Activated CD4-positive, alpha-beta T cell treated with anti-CD3 and anti-CD28 coated beads for 36 hours (primary cell): Measurements from ENCODE around the gene CAMKK2. TPM values are rescaled to one million over a fixed set of nuclear protein-coding genes. Genes with fewer than 3 reads are reported as not detected.

ENCODE experiments used
- ATAC-seq: fragments of 200-7000 bp; cut with Tn5 transposase; one replicate; pipeline ENCODE4 v1.10.0; 2021; ENCODE audit warnings: mild to moderate bottlenecking, moderate library complexity
- CTCF ChIA-PET: fragments of 350-600 bp; sonication (Branson Sonifier 250); formaldehyde crosslinking; loops from one replicate; lab custom pipeline; 2021; ENCODE audit warnings: antibody characterized with exemption; lab: Charles Lee
- POLR2A ChIA-PET: fragments of 350-600 bp; sonication (Branson Sonifier 250); formaldehyde crosslinking; loops from one replicate; lab custom pipeline; 2021; ENCODE audit warnings: antibody characterized with exemption, inconsistent platforms; lab: Charles Lee
- DNase-seq: peaks from one replicate; pipeline ENCODE4 v3.0.0-alpha.2; 2020
- H3K27ac Mint-ChIP-seq: one replicate; pipeline ENCODE4 v1.8.0; 2021; ENCODE audit warnings: mixed read lengths
- H3K27me3 Mint-ChIP-seq: one replicate; pipeline ENCODE4 v1.8.0; 2021; ENCODE audit warnings: mixed read lengths
- H3K36me3 Mint-ChIP-seq: one replicate; pipeline ENCODE4 v1.8.0; 2021; ENCODE audit warnings: low read depth, mixed read lengths
- H3K4me1 Mint-ChIP-seq: one replicate; pipeline ENCODE4 v1.8.0; 2021; ENCODE audit warnings: mixed read lengths
- H3K4me3 Mint-ChIP-seq: one replicate; pipeline ENCODE4 v1.8.0; 2021; ENCODE audit warnings: mild to moderate bottlenecking, moderate library complexity, mixed read lengths
- H3K9me3 Mint-ChIP-seq: one replicate; pipeline ENCODE4 v1.8.0; 2021; ENCODE audit warnings: low read depth, mixed read lengths
- intact Hi-C, 2 experiments: fragments of 100-400 bp; cut with DNase I in 1 of 2; cut with micrococcal nuclease in 1 of 2; formaldehyde crosslinking; loops; one replicate each; pipeline versions ENCODE4 v1.14.2 to v1.15.1; 2022 to 2024; cut with DNase I, micrococcal nuclease
- total RNA-seq, 2 experiments: library from RNA; stranded (reverse); gene quantifications; one replicate each; pipeline ENCODE4 v1.2.3, GENCODE V29; 2021

Gene CAMKK2
- total RNA-seq, 2 experiments from 2014 or later: 24.2 to 30.3 TPM

- no peak overlapping the region for H3K4me3 Mint-ChIP-seq
- no peaks in the 10 kb centered on the region for H3K27me3 Mint-ChIP-seq
- H3K27ac Mint-ChIP-seq: peak overlapping the region; percentile 75
- H3K36me3 Mint-ChIP-seq: peaks cover 37% of the 10 kb centered on the region
- ChIA-PET CTCF (interaction anchor here (0.7 to 2.3 kb wide), 8 partner anchors 8 to 230 kb away, joined by 3 to 14 read pairs (median 4); no protein-coding TSS in a partner anchor), POLR2A (no interaction called here)
- H3K9me3 Mint-ChIP-seq: no peaks in the 10 kb centered on the region
- DNase-seq: peak; percentile 65
- intact Hi-C loops: loop anchor here in 1 of 2 experiments (2.0 kb wide), 2 partner anchors 113 to 163 kb away; no protein-coding TSS in a partner anchor
- peaks cover 43% of the 10 kb centered on the region for H3K4me1 Mint-ChIP-seq
- peak; percentile 72 for ATAC-seq
Measured at GRCh38 chr12:121223292-121224285, 72.9 kb downstream of the CAMKK2 start.

DNA sequence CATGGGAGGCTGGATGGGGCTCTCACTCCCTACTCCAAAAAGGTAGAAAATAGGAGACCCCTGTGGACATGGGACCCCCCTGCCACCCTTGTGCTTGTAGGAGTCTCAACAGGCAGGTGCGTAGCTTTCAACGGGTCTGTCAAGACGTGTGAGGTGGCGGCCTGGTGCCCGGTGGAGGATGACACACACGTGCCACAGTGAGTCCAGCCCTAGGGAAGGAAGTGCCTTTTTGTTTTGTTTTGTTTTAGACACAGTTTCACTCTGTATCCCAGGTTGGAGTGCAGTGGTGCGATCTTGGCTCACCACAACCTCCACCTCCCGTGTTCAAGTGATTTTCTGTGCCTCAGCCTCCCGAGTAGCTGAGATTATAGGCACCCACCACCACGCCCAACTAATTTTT, 73.7 kb downstream of the CAMKK2 start:
- ChIA-PET CTCF (interaction anchor here (0.6 to 1.0 kb wide), 4 partner anchors 127 to 634 kb away, joined by 3 to 5 read pairs (median 4); no protein-coding TSS in a partner anchor), POLR2A (interaction anchor here (0.6 kb wide), 1 partner anchor 106 kb away, joined by 3 read pairs; no protein-coding TSS in a partner anchor)
- ATAC-seq: no peak
- Mint-ChIP-seq H3K27me3 (no peaks in the 10 kb centered on the region), H3K4me1 (peaks cover 43% of the 10 kb centered on the region), H3K36me3 (peaks cover 40% of the 10 kb centered on the region), H3K4me3 (no peak overlapping the region), H3K9me3 (no peaks in the 10 kb centered on the region), H3K27ac (peak overlapping the region; percentile 75)
- intact Hi-C loops: loop anchor here in 1 of 2 experiments (2.0 kb wide), 2 partner anchors 112 to 162 kb away; no protein-coding TSS in a partner anchor
- no peak for DNase-seq

- H3K27me3 Mint-ChIP-seq: no peaks in the 10 kb centered on the region
- ATAC-seq: no peak
- POLR2A ChIA-PET: interaction anchor here (0.7 kb wide), 1 partner anchor 268 kb away, joined by 4 read pairs; no protein-coding TSS in a partner anchor
- H3K36me3 Mint-ChIP-seq: peaks cover 32% of the 10 kb centered on the region
- DNase-seq: no peak
- no peak overlapping the region for H3K4me3 Mint-ChIP-seq
- no peaks in the 10 kb centered on the region for H3K9me3 Mint-ChIP-seq
- CTCF ChIA-PET: interaction anchor here (0.6 to 1.0 kb wide), 2 partner anchors 10 to 50 kb away, joined by 3 to 4 read pairs; no protein-coding TSS in a partner anchor
- intact Hi-C loops: no loop called here
- no peak overlapping the region for H3K27ac Mint-ChIP-seq
- H3K4me1 Mint-ChIP-seq: peaks cover 36% of the 10 kb centered on the region
Measured at GRCh38 chr12:121219353-121219986, 77.0 kb downstream of the CAMKK2 start.

DNA sequence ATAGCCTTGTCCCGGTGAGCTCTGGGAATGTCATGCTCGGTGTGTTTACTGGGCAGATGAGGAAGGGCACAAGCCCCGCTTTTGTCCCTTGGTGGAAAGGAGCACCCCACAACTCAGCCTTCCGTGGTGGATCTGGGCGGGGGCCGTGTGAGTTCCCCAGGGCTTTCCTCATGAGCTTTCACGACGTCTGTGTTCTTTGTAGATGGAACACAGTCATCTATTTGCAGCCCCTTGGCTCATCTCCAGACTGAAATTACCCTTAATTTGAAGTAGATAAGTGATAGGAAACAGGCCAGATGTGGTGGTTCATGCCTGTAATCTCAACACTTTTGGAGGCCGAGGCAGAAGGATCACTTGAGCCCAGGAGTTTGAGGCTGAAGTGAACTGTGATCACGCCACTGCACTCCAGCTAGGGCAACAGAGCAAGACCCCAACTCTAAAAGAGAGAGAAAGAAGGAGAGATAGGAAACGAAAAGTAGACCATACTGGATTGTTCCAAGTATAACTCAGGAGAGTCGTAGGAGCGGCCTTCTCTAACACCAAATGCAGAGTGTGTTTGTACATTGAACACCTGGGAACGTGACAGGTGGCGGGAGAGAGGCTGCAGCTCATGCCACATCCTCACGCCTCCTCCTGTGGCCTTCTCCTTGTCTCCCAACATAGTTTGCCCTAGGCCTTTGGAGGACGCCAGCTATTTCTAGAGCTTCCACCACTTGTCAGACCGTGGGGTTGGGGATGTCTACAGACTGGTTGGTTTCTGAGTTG, 77.7 kb downstream of the CAMKK2 start:
- Mint-ChIP-seq H3K27ac (no peak overlapping the region), H3K4me3 (no peak overlapping the region), H3K9me3 (no peaks in the 10 kb centered on the region), H3K27me3 (no peaks in the 10 kb centered on the region), H3K36me3 (peaks cover 35% of the 10 kb centered on the region), H3K4me1 (peaks cover 34% of the 10 kb centered on the region)
- DNase-seq (no peak), ATAC-seq (no peak)
- intact Hi-C loops: no loop called here
- CTCF ChIA-PET: interaction anchor here (0.6 to 2.8 kb wide), 3 partner anchors 11 to 50 kb away, joined by 3 to 9 read pairs (median 4); no protein-coding TSS in a partner anchor
- POLR2A ChIA-PET: interaction anchor here (0.7 kb wide), 1 partner anchor 268 kb away, joined by 4 read pairs; no protein-coding TSS in a partner anchor

DNA sequence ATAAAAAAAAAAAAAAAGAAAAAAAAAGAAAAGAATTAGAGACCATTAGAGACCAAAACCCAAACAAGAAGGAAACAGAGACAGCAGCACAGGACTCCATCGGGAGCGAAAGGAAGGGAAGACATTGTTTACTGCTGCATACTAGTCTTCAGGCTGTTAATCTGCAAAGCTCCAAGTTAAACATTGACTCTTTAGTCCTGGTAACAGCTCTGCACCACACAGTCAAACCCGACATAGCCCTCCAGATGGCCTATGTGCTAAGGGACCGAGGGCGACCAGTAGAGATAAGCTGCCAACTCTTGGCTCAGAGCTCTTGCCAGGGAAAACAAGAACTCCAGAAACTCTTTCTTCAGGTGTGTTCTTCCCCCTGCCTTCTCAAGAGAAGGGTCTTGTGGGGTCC, 78.7 kb downstream of the CAMKK2 start:
- intact Hi-C loops: no loop called here
- ATAC-seq (no peak), DNase-seq (no peak)
- H3K4me3 Mint-ChIP-seq: no peak overlapping the region
- H3K9me3 Mint-ChIP-seq: no peaks in the 10 kb centered on the region
- H3K27ac Mint-ChIP-seq: no peak overlapping the region
- ChIA-PET POLR2A (no interaction called here), CTCF (interaction anchor here (2.8 kb wide), 1 partner anchor 13 kb away, joined by 9 read pairs; no protein-coding TSS in a partner anchor)
- H3K27me3 Mint-ChIP-seq: no peaks in the 10 kb centered on the region
- peaks cover 29% of the 10 kb centered on the region for H3K4me1 Mint-ChIP-seq
- H3K36me3 Mint-ChIP-seq: peaks cover 30% of the 10 kb centered on the region

DNA sequence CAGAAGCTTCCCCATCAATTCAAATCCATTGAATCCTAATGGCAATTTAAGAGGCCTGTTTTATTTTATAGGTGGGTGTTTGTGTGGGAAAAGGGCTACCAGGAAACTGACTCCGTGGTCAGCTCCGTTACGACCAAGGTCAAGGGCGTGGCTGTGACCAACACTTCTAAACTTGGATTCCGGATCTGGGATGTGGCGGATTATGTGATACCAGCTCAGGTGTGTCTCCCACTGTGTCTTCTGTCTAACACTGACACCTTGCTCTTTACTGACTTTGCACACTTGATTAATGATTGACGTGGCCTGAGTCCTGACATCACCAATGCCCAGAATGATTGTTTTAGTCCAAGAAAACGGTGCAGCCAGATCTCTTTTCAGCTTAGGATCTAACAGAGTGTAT, 79.4 kb downstream of the CAMKK2 start:
- H3K9me3 Mint-ChIP-seq: no peaks in the 10 kb centered on the region
- ChIA-PET POLR2A (interaction anchor here (0.6 kb wide), 1 partner anchor 103 kb away, joined by 6 read pairs; no protein-coding TSS in a partner anchor), CTCF (interaction anchor here (0.6 to 2.8 kb wide), 2 partner anchors 13 to 19 kb away, joined by 3 to 9 read pairs; no protein-coding TSS in a partner anchor)
- peaks cover 29% of the 10 kb centered on the region for H3K4me1 Mint-ChIP-seq
- no peak overlapping the region for H3K4me3 Mint-ChIP-seq
- DNase-seq (no peak), ATAC-seq (no peak)
- H3K36me3 Mint-ChIP-seq: peaks cover 26% of the 10 kb centered on the region
- H3K27me3 Mint-ChIP-seq: no peaks in the 10 kb centered on the region
- H3K27ac Mint-ChIP-seq: no peak overlapping the region
- intact Hi-C loops: no loop called here

GRCh38 chr12:121216102-121216501, 80.4 kb downstream of the CAMKK2 start:
- Mint-ChIP-seq H3K9me3 (no peaks in the 10 kb centered on the region), H3K4me3 (no peak overlapping the region), H3K27ac (peak overlapping the region; percentile 79), H3K36me3 (peaks cover 22% of the 10 kb centered on the region), H3K27me3 (no peaks in the 10 kb centered on the region), H3K4me1 (peaks cover 36% of the 10 kb centered on the region)
- no peak for ATAC-seq
- DNase-seq: no peak
- intact Hi-C loops: no loop called here
- POLR2A ChIA-PET: interaction anchor here (0.6 to 1.2 kb wide), 2 partner anchors 34 to 156 kb away, joined by 3 to 5 read pairs; no protein-coding TSS in a partner anchor
- CTCF ChIA-PET: interaction anchor here (1.6 to 2.8 kb wide), 2 partner anchors 8 to 14 kb away, joined by 4 to 9 read pairs; no protein-coding TSS in a partner anchor

GRCh38 chr12:121214855-121215745, 81.4 kb downstream of the CAMKK2 start:
- CTCF ChIA-PET: interaction anchor here (1.6 kb wide), 1 partner anchor 9 kb away, joined by 4 read pairs; no protein-coding TSS in a partner anchor
- POLR2A ChIA-PET: interaction anchor here (1.2 kb wide), 1 partner anchor 33 kb away, joined by 3 read pairs; no protein-coding TSS in a partner anchor
- Mint-ChIP-seq H3K4me1 (peaks cover 39% of the 10 kb centered on the region), H3K36me3 (peaks cover 21% of the 10 kb centered on the region), H3K27me3 (no peaks in the 10 kb centered on the region), H3K27ac (peak overlapping the region; percentile 79), H3K4me3 (peak overlapping the region; percentile 11), H3K9me3 (no peaks in the 10 kb centered on the region)
- ATAC-seq (peak; percentile 20), DNase-seq (no peak)
- intact Hi-C loops: loop anchor here (2.0 to 5.0 kb wide), 5 partner anchors 88 to 528 kb away; partner anchors contain the start of genes OASL (in 2 of the 2), C12orf43 (in 1 of the 2) and MLEC (in 1 of the 2)

- ATAC-seq (peak; percentile 53), DNase-seq (peak; percentile 54)
- Mint-ChIP-seq H3K4me3 (peak overlapping the region; percentile 11), H3K4me1 (peaks cover 42% of the 10 kb centered on the region), H3K9me3 (no peaks in the 10 kb centered on the region), H3K27me3 (no peaks in the 10 kb centered on the region), H3K27ac (peak overlapping the region; percentile 69), H3K36me3 (peaks cover 21% of the 10 kb centered on the region)
- POLR2A ChIA-PET: interaction anchor here (0.6 to 0.7 kb wide), 2 partner anchors 85 to 154 kb away, joined by 3 read pairs; no protein-coding TSS in a partner anchor
- CTCF ChIA-PET: interaction anchor here (0.6 to 1.3 kb wide), 3 partner anchors 10 to 250 kb away, joined by 3 to 7 read pairs (median 3); no protein-coding TSS in a partner anchor
- intact Hi-C loops: loop anchor here (2.0 to 5.0 kb wide), 5 partner anchors 87 to 527 kb away; partner anchors contain the start of genes OASL (in 2 of the 2), C12orf43 (in 1 of the 2) and MLEC (in 1 of the 2)
Measured at GRCh38 chr12:121214166-121214777, 82.2 kb downstream of the CAMKK2 start.
